GM12875 (cell line): ENCODE results near the gene STBD1.
"Not testable (repeated sequence)": the region's sequence is repeated elsewhere in the genome, so short reads cannot be mapped to it uniquely, and the experiment has no call there.

Source experiments
- H3K4me3 ChIP-seq: one replicate; pipeline ENCODE4 v1.5.1; 2011; ENCODE audit warnings: low read depth, low read length, control low read depth
- CTCF ChIP-seq: IDR thresholded peaks from 2 replicates; pipeline ENCODE4 v1.5.1; 2011; ENCODE audit warnings: low read depth, mild to moderate bottlenecking, control low read depth, inconsistent platforms, low read length, moderate library complexity, borderline replicate concordance; ENCODE audit not compliant: insufficient read depth

STBD1 gene

GRCh38 chr4:76354517-76355473 is 48.3 kb downstream of the STBD1 start:
- no peak for TF ChIP-seq CTCF
- no peak overlapping the region for H3K4me3 ChIP-seq

GRCh38 chr4:76357981-76358380 is 51.4 kb downstream of the STBD1 start:
- no peak for TF ChIP-seq CTCF
- H3K4me3 ChIP-seq: no peak overlapping the region

- not testable (repeated sequence) for H3K4me3 ChIP-seq
These were observed 53.4 kb downstream of the STBD1 start for GRCh38 chr4:76359881-76360466.
